Omental fat pad (tissue), 4 donors: ENCODE results near the gene BCL2L1. TPM values are rescaled to one million over a fixed set of nuclear protein-coding genes. Genes with fewer than 3 reads are reported as not detected.
"Not testable (repeated sequence)": the region's sequence is repeated elsewhere in the genome, so short reads cannot be mapped to it uniquely, and the experiment has no call there.

Experiments
- ATAC-seq: fragments of 150-250 bp; one replicate; pipeline ENCODE4 v1.9.1; 2016; ENCODE audit warnings: mild to moderate bottlenecking, moderate library complexity; ENCODE audit not compliant: low FRiP score
- DNase-seq: peaks from one replicate; pipeline ENCODE4 v3.0.0-alpha.2; 2019; ENCODE audit warnings: low spot score
- total RNA-seq, 4 donors: library from RNA; depleted of rRNA; stranded (reverse); fragments of >200 nt; gene quantifications; one replicate each; pipeline ENCODE4 v1.1.0, GENCODE V29; 2016
- TF ChIP-seq, protein P1 (sequence below), 3 donors: fragments of 450-650 bp; IDR thresholded peaks; one replicate each; pipeline ENCODE4 v1.5.1; 2016 to 2017; ENCODE audit warnings: antibody characterized with exemption in 3 of 3, mild to moderate bottlenecking in 3 of 3, moderate library complexity in 2 of 3

BCL2L1 gene
- total RNA-seq, 4 donors from 2014 or later: 65.0 to 140 (median 112) TPM

GRCh38 chr20:31759836-31760518, 37.3 kb upstream of the BCL2L1 start:
- TF ChIP-seq, protein P1, sequence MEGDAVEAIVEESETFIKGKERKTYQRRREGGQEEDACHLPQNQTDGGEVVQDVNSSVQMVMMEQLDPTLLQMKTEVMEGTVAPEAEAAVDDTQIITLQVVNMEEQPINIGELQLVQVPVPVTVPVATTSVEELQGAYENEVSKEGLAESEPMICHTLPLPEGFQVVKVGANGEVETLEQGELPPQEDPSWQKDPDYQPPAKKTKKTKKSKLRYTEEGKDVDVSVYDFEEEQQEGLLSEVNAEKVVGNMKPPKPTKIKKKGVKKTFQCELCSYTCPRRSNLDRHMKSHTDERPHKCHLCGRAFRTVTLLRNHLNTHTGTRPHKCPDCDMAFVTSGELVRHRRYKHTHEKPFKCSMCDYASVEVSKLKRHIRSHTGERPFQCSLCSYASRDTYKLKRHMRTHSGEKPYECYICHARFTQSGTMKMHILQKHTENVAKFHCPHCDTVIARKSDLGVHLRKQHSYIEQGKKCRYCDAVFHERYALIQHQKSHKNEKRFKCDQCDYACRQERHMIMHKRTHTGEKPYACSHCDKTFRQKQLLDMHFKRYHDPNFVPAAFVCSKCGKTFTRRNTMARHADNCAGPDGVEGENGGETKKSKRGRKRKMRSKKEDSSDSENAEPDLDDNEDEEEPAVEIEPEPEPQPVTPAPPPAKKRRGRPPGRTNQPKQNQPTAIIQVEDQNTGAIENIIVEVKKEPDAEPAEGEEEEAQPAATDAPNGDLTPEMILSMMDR (IDR thresholded peaks at IDR 0.05): no peak
- DNase-seq: no peak
- no peak for ATAC-seq

GRCh38 chr20:31758991-31759390, 36.3 kb upstream of the BCL2L1 start:
- TF ChIP-seq, protein P1 (IDR thresholded peaks at IDR 0.05): no peak

GRCh38 chr20:31758521-31758920, 35.9 kb upstream of the BCL2L1 start:
- no peak for ATAC-seq

More at GRCh38 chr20:31758991-31759390, 36.3 kb upstream of the BCL2L1 start:
- ATAC-seq (no peak), DNase-seq (no peak)

GRCh38 chr20:31757254-31757653, 34.6 kb upstream of the BCL2L1 start:
- ATAC-seq (no peak), DNase-seq (no peak)
- TF ChIP-seq, protein P1 (IDR thresholded peaks at IDR 0.05): no peak

More at GRCh38 chr20:31758521-31758920, 35.9 kb upstream of the BCL2L1 start:
- DNase-seq: no peak
- TF ChIP-seq, protein P1 (IDR thresholded peaks at IDR 0.05): no peak

GRCh38 chr20:31751126-31751525, 28.5 kb upstream of the BCL2L1 start:
- DNase-seq: no peak
- ATAC-seq: no peak
- TF ChIP-seq, protein P1 (IDR thresholded peaks at IDR 0.05): no peak

DNA sequence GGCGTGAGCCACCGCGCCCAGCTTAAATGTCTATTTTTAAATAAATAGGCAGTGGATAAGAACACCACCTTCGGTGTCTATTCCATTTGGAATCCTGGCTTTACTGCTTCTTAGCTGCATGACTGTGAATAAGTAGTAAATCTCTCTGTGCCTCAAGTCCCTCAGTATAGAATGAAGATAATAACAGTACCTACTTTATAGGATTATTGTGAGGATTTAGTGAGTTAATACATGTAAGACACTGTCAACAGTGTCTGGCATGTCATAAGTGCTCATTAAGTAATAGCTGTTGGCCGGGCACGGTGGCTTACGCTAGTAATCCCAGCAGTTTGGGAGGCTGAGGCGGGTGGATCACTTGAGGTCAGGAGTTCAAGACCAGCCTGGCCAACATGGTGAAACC, 26.6 kb upstream of the BCL2L1 start:
- TF ChIP-seq, protein P1 (IDR thresholded peaks at IDR 0.05): no peak
- DNase-seq (no peak), ATAC-seq (no peak)

DNA sequence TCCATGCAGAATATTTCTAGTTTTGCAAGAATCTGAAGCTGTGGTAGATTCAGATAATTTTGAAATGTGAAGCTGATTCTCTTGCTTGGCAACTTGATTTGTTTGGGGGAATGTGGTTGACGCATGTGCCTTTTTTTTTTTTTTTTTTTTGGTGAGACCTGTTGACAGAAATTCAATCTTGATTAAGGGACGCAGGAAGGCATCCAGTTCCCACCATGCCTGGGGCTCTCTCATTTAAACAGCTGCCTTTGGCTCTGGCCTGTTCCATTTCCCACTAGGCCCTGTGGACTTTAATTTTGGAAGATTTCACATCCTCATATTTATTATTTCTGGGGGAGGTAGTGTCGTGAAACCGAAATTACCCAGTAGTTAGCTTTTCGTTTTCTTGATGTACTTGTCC, 25.0 kb upstream of the BCL2L1 start:
- TF ChIP-seq, protein P1 (IDR thresholded peaks at IDR 0.05): no peak
- DNase-seq: no peak
- ATAC-seq: no peak

GRCh38 chr20:31747028-31747427, 24.4 kb upstream of the BCL2L1 start:
- ATAC-seq, DNase-seq: not testable (repeated sequence)
